ENCODE data around the gene CNIH3.

CNIH3 gene

DNA sequence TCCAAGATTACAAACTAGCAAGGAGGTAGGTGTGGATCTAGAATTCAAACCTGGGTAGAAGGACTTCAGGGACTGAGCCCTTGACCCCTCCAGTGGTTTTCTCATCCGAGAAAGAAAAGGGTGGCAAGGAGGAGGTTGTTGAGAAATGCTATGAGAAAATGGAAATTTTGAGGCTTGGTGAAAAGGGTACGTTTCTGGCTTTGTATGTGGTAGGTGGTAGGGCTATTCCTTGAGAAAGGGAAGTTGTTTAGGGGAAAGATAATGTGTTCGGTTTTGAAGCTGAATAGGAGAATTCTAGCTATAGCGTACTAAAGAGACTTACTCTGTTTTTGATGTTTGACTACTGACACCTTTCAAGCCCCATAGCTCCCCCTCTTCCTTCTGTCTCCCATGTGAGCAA, 133.8 kb downstream of the CNIH3 start:
- no peak for DNase-seq

DNA sequence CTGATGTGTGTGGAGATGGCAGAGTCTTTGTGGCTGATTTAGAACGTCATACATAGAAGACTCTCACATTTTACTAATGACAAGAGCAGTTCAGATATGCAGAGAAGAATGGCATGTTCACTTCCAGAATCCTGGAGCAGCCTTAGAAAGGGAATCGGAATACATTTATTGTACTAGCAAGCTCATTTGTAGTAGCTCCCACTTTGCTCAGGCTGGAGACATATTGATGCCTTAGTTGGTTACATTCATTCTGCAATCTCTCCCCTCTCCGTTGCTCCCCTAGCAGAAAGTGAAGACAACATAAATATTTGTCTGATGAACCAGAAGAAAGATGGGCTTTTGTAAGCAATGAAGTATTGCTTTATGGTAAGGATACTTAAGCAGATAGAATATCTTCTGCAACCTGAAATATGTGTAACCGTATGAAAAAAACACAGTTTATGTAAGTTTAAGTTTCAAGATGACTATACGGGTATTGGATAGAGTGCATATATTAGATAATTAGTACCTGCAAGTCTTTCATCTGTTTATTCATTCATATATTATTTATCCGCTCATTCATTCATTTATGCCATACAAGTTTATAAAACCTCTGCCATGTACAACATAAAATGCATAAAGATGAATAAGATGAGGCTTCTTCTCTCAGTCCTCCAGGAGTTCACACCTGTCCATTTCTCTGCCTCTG, 135.7 kb downstream of the CNIH3 start:
- no peak for DNase-seq

DNA sequence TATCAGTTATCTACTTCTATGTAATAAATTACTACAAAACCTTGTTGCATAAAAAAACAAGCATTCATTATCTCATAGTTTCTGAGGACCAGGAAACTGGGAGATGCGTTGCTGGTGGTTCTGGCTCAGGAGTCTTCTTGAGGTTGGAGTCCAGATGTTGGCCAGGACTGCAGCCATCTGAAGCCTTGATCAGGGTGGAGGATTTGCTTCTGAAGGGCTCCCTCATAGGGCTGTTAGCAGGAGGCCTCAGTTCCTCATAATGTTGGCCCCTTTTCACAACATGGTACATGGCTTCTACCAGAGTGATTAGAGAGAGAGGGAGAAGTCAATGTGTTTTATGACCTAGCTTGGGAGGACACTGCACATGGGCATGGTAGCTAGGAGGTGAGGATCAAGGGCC, 137.4 kb downstream of the CNIH3 start:
- DNase-seq: no peak

DNA sequence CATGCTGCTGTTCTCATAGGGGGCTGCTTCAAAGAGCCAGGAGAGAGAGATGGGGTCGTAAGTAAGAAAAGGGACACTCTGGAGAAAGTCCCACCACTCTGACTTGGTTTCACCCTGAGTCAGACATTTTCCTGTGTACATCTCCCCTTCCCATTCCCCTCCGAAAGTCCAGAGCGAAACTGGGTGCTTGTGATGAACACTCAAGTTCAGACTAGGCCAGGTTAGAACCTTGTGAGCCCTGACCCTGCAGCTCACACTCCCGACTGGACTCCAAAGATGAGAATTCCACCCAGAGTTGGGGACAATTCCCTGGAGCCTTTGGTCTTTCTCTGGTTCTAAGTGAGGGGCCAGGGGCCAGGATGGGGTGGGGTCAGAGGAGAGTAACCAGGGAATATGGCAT, 139.5 kb downstream of the CNIH3 start:
- DNase-seq: no peak

DNA sequence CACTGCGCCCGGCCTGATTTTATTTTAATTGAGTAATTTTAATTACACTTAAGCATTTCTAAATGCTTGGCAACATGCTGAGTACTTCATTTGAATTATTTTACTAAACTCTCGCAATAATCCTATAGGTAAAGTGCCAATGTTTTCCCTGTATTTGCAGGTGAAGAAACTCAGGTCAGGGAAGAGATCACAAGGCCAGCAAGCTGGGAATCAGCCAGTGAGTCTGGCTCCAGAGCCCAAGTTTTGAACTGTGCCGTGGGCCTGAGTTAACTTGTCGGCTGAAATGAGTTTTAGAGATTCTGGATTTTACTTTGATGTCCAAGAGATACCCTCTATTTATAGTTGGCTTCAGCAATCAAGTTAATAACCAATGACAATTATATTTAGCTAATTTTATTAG, 141.4 kb downstream of the CNIH3 start:
- DNase-seq: no peak

DNA sequence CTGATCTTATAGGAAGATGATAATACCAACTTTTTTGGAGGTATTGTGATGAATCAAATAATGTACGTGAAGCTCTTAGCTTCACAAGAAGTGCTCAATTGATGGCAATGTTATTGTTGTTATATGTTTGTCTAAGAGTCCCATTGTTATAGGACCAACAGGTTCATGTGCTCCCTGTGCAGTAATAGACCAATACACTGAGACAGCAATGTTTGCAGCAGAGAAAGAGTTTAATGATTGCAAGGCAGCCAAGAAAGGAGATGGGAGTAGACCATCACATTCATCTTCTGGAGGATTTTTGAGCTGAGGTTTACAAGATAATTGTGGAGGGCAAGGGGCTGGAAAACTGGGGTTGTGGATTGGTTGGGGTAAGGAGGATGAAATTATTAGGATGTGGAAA, 143.0 kb downstream of the CNIH3 start:
- DNase-seq: no peak

DNA sequence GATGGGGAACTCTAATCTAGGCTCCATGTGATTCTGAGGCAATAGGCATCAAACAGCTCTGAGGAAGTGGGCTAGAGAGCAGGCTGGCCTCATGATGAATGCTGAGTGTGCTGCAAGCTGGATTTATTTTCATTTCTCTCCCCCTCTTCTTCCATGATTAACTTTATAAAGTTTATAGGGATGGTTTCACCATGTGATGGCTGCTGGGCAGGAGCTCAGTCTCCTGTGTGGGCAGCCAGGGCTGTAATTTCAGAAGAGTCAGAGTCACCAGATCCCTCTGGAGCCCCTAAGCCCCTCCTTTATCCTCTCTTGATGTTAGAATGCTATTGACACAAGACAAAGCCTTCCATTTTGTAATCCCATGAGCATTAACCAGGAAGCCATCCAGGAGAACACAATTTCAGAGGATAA, 143.6 kb downstream of the CNIH3 start:
- no peak for DNase-seq

DNA sequence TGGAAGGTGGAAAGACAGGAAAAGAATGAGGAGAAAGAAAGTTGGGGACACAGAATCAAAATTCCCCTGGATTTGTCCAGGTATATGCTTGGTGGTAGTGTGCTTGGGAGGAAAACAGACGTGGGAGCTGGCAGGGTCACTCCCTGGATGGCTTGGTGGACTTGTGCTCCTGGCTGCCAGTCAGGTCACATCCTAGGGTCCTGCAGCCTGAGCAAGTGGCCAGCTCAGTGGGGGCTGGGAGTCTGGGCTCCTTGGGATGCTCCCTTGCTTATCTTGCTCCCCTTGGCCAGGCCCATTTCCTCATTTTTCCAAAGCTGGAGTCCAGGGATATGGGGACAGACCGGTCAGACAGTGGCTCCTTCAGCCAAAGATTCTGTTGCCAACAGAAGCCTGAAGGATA, 144.0 kb downstream of the CNIH3 start:
- no peak for DNase-seq

DNA sequence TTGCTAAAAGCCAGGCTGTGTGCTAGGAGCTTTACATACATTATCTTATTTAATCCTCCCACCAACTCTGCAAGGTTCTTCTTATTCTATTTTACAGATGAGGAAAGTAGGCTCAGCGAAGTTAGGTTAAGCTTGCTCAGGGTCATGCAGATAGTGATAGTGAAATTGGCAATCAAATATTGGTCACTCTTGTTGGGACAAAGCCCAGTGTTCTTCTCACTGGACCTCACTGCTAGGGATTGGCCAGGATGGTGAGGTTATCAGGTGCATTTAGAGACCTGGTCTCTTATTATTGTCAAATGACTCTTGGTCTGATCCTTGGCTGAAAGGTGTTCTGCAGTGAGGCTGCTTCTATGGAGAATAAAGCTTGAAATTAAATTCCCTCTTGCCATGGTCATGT, 145.1 kb downstream of the CNIH3 start:
- no peak for DNase-seq

DNA sequence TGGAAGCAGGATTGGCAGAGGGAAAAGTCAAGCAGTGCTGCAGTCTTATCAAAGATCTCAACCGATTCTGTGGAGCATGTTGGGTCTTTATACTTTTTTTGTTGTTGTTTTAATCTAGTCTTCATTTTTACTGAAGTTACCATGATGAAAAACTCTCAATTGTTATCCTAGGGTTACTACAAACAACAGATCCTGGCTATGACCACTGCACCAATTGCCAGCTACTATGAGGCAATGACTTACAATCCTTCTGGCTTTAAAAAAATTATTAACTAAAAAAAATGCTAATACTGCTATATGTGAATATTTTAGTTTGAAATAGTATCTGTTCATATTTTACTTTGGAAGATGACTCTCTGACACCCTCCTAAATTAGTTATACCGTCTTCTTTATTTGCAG, 145.9 kb downstream of the CNIH3 start:
- no peak for DNase-seq

DNA sequence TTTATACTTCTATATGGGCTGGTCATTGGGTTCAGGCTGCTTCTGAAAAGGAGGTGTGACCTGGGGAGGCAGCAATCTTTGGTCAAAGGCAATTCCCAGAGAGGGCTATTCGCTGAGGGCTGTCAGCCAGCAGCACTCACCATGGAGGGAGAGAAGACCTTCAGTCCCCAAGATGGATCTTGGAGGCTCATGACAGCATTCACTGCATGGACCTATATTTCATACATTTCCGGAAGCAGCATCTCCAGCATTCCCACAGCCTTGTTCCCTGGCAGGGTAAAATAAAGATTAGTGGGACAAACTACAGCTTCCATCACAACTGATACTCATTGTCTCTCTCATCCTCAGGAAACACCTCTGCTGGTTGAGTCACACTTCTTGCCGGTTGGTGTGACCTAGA, 146.6 kb downstream of the CNIH3 start:
- no peak for DNase-seq

DNA sequence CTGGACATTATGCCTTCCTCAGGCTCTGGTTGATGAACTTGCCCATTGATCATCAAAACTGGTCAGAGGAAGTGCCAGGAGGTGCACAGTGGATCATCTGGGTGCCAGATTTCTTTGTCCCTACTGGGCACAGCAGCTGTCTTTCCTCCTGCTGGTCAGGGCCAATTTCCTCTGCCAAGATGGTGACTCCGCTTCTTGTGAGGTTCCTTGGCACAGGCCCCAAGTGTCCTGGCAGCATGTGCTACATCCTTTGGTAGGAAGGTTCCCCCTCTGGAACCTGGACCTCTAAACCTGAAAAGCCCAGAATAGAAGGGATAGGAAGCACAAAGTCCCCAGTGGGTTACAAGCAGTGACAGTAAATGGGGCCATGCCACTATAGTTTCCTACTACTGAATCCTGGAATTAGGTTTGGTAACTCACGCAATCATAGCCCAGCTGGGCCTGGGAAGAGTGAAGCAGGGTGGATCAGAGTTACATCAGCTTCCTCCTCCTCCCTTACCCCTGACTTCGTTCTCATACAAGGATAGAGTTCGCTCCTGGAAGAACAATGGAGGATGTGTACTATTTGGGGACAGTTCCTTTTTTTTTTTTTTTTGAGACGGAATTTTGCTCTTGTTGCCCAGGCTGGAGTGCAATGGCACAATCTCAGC, 147.1 kb downstream of the CNIH3 start:
- DNase-seq: no peak

DNA sequence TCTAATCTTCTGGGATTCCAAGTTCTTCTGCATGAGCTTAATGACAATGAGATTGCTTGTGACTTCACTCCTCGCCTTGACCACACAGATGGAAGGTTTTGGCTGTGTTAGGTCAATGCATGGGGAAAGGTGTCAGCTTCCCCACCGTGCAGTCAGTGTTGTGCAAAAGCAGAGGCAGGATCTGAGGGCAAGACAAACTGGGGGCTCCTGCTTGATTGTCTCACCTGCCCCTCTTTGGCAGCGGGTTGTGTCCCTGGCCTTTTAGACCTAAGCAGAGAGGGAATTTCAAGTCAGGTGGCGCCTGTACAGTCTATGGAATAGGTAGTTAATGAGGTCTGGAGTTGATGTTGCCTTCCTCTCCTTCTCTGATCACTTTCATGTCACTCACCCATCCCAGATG, 150.1 kb downstream of the CNIH3 start:
- no peak for DNase-seq

DNA sequence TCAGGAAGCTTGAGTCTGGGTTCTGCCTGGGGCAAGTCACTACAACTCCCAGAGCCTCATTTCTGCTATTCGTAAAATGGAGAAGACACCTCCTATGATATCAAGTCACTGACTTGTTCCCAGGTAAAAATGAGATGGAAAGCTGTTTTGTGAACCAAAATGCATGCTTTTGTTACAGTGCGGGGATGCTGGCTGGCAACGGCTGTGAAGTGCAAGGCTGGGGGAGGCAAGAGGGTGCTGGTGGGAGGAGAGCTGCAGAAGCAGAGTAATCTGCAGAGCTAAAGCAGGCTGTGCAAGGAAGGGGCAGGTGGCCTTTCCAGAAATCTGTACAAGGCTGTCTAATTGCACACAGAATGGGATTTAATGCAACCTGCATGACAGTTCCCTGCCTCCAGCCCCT, 150.9 kb downstream of the CNIH3 start:
- no peak for DNase-seq

DNA sequence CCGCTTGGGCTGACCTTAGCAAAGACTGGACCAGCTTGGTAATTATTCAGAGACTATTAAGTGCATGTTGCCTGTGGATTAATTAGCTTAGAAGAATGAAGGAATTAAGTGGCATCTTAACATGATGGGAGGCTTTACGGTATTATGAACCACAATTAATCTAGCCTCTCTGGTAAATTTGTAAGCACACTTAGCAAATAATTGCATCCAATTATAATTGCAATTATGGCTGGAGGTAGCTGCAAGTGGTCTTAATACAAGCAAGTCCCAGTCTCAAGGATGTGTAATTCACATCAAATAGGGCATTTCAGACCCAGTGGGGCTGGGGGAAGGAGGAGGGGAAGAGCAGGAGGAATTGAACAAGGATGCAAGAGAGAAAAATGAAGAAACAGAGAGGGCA, 151.6 kb downstream of the CNIH3 start:
- no peak for DNase-seq

DNA sequence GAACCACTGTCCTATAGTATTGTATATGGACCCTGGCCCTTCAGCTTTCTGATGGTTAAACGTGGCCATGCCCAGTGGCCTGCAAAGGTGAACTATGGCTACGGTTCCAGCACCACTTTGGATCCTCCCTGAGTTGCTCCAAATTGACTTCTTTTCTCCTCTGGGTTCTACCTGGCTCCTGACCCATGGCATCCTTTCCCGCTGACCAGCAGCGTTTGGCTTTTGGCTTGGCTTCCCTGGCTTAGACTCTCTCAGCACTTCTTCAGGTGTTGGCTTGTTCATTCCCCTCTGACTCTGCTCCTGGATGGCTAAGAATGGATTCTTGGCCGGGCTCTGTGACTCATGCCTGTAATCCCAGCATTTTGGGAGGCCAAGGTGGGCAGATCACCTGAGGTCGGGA, 152.9 kb downstream of the CNIH3 start:
- no peak for DNase-seq

DNA sequence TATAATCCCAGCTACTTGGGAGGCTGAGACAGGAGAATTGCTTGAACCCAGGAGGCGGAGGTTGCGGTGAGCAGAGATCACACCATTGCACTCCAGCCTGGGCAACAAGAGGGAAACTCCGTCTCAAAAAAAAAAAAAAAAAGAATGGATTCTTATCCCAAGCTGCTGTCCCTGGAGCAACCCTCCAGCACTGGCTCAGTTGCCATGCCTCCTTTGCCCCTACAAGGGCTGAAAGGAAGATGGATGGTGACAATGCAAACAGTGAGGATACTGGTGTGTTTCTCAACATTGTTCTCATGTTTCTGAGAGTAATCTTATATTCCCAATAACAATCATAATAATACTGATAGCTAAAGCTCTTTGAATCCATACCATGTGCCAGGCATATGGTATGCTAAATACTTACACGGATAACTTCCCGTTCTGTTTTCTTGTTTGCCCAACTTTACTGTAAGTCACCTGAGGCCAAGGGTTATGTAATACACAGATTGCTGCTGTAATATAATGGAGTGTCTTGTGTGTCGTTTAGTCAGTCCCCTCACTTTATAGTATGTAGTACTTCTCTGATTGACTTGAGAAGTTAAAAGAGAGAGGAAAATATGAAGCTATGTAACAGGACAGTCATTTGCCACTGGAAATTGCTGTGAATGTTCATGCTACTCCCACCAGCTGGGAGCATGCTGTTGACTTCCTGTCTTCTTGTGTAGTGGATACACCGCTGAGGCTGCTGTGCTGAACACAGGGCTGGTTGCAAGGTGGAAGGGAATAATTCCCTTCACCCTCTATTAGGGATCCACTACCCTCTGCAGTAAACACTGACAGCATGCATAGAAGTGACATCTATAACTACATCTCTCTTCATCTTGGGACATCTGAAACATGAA, 153.6 kb downstream of the CNIH3 start:
- DNase-seq: no peak

DNA sequence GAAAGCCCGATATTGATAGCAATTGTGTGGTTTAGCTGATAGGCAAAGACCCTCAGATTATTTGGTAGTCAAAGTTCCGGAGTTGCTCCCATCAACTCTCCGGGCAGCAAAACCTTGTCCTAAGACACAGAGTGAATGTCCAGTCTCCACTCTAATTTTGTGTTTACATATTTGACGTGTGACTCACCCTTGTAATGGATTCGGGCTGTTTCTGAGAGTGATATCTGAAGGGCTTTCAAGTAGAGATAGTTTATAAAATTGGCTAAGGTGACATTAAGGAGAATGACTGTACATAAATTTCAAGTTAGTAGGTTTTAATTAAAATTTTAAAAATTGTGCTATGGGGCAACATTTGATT, 154.2 kb downstream of the CNIH3 start:
- DNase-seq: no peak

DNA sequence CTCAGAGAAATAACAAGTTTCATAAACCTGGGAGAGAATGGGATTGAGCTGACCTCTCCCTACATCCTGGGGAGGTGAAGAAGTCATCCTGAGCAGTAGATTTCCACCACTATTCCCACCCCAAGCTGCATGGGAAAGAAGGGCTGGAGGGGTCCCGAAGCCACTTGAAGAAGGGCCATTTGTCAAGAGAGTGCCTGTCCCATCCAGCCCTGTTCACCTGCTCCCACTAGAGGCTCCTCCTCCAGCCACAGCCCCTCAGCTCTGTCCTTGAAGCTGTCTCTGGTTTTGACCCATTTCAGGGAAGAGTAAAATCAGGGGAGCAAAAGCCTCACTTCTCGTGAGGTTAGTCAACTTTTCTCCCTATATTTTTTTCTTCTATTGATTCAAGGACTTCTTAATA, 157.5 kb downstream of the CNIH3 start:
- DNase-seq: no peak

DNA sequence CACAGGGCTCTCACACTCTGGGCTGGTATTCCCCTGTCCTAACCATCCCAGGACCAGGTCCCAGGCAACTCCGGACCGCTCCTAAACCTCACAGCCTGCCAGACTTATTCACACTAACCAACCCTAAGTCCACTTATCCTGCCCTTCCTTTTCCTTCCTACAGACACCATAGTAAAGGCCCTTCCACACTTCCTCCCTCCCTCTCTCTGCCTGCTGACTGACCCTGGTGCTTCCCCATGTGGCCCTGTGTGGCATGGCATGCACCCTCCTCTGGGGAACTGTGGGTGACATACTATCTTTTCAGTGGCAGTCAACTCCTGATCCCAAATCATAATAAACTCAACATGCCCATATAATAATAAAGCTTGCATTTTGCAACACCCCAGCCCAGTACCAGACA, 158.3 kb downstream of the CNIH3 start:
- no peak for DNase-seq

DNA sequence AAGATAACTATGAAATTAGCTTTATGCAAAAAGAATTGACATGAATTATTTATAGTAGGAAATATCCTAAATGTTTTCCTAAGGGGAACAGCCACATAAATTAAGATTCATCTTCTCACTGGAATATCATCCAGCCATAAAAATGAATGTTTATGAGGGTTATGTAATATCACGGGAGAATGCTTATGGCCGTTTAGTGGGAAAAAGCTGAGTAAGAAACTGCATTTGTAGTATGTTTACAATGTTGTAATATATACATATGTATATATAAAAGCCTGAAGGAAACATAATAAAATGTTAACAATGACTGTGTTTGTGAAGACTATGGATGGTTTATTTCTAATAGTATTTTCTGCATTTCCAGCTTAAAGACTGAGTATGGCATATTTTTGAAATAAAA, 161.1 kb downstream of the CNIH3 start:
- no peak for DNase-seq

DNA sequence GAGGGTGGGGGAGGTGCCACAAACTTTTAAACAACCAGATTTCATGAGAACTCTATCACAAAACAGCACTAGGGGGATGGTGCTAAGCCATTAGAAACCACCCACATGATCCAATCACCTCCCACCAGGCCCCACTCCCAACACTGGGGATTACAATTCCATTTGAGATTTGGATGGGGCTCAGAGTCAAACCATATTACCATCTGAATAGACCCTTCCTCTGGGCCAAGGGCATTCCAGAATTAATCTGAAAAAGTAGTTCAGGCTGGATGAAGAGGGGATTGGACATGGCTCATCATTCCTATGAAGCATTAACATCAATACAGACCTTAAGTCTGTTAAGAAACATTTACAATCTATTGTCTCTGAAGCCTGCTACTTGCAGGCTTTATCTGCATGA, 163.4 kb downstream of the CNIH3 start:
- no peak for DNase-seq

DNA sequence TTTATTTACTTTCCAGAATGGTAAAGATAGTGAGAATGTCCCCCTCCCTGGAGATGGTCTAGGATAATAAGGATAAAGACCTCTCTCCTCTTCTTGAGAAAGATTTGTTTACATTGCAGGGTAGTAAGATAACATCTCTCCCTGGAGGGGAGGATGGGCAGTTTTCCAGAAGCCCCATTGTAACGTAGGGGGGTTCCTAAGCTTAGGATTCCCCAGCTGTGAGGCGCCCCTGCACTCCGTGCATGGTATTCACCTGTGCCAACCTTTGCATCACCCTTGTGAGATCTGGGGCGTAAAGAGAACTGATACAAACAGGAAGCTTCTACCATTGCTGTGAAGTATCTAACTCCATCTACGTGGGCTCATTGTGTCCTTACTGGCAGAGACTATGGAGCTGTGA, 164.6 kb downstream of the CNIH3 start:
- DNase-seq: no peak

DNA sequence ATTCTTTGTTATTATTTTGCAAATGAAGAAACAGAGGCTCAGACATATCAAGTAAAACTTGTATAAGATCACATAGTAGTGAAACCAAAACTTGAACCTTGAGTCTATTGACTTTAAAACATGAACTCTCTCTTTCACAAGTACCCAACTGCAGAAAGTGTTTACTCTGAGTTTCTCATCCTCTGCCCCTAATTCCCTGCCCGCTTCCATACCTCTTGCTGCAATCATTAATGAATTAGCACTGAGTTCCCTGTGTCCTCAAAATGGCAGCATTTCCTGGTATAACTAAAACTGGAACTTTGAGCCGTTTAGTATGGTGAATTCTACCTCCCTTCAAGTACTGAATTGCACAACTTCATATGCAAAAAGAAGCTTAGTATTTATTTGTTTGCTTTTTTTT, 165.7 kb downstream of the CNIH3 start:
- DNase-seq: no peak

All from activated CD8-positive, alpha-beta memory T cell treated with anti-CD3 and anti-CD28 coated beads, Interleukin-2, amount 50 U/mL, for 4 hours (primary cell).